Effector memory CD4-positive, alpha-beta T cell (primary cell): ENCODE results near the gene CMSS1.

Experiments
- DNase-seq, 3 donors: peaks; one replicate each; pipeline ENCODE4 v3.0.0-alpha.2; 2020
- H3K27ac ChIP-seq: 2 replicates; pipeline ENCODE4 v1.7.0; 2013; ENCODE audit warnings: mild to moderate bottlenecking, low read length, moderate library complexity; ENCODE audit not compliant: insufficient read depth, poor library complexity, severe bottlenecking
- H3K27me3 ChIP-seq: replicated peaks from 2 replicates; pipeline ENCODE4 v1.7.0; 2013; ENCODE audit warnings: mild to moderate bottlenecking, low read length; ENCODE audit not compliant: insufficient read depth, control insufficient read depth, poor library complexity, severe bottlenecking
- H3K36me3 ChIP-seq: 2 replicates; pipeline ENCODE4 v1.7.0; 2013; ENCODE audit warnings: mild to moderate bottlenecking, low read length, moderate library complexity; ENCODE audit not compliant: control insufficient read depth, insufficient read depth
- H3K4me1 ChIP-seq: 2 replicates; pipeline ENCODE4 v1.7.0; 2013; ENCODE audit warnings: low read length, mild to moderate bottlenecking; ENCODE audit not compliant: control insufficient read depth, insufficient read depth, poor library complexity, severe bottlenecking
- H3K4me3 ChIP-seq: 2 replicates; pipeline ENCODE4 v1.7.0; 2013; ENCODE audit warnings: low read length, low read depth, mild to moderate bottlenecking; ENCODE audit not compliant: insufficient read depth, poor library complexity, severe bottlenecking
- H3K9me3 ChIP-seq: 2 replicates; pipeline ENCODE4 v1.7.0; 2013; ENCODE audit warnings: mild to moderate bottlenecking, low read length, moderate library complexity; ENCODE audit not compliant: control insufficient read depth

CMSS1 gene

GRCh38 chr3:99927671-99928457 lies 110.2 kb downstream of the CMSS1 start:
- no peaks in the 10 kb centered on the region for H3K4me1 ChIP-seq
- DNase-seq, result no peak
- no peak overlapping the region for H3K4me3 ChIP-seq
- H3K9me3 ChIP-seq, result no peaks in the 10 kb centered on the region
- no peaks in the 10 kb centered on the region for H3K27me3 ChIP-seq
- no peak overlapping the region for H3K27ac ChIP-seq
- H3K36me3 ChIP-seq, result no peaks in the 10 kb centered on the region

GRCh38 chr3:99928771-99929744 lies 111.4 kb downstream of the CMSS1 start:
- no peaks in the 10 kb centered on the region for H3K36me3 ChIP-seq
- H3K4me1 ChIP-seq, result no peaks in the 10 kb centered on the region
- no peaks in the 10 kb centered on the region for H3K9me3 ChIP-seq
- no peaks in the 10 kb centered on the region for H3K27me3 ChIP-seq
- DNase-seq, result no peak
- no peak overlapping the region for H3K4me3 ChIP-seq
- H3K27ac ChIP-seq, result no peak overlapping the region

GRCh38 chr3:99929745-99930139 lies 112.1 kb downstream of the CMSS1 start:
- no peaks in the 10 kb centered on the region for H3K27me3 ChIP-seq
- no peak for DNase-seq
- H3K27ac ChIP-seq, result no peak overlapping the region
- no peaks in the 10 kb centered on the region for H3K4me1 ChIP-seq
- no peaks in the 10 kb centered on the region for H3K36me3 ChIP-seq
- no peaks in the 10 kb centered on the region for H3K9me3 ChIP-seq
- H3K4me3 ChIP-seq, result no peak overlapping the region

DNA sequence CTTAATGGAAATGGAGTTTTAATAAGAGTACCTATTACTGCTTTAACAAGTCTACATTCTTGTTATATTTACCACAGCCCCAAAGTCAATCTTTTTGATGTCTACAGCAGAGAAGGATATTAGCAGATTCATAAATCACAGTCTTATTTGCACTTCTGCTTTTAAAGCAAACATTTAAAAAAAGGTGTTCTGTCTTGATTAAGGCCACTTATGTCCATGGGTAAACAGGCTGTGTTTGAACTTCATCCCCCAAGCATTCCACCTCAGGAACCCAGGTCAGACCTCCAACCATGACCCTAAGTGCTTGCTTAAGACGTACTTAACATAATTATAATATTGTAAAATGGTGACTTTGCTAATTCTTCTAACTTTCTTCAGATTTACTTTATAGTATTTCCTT lies 113.4 kb downstream of the CMSS1 start:
- DNase-seq, result no peak
- no peak overlapping the region for H3K27ac ChIP-seq
- H3K36me3 ChIP-seq, result no peaks in the 10 kb centered on the region
- H3K4me1 ChIP-seq, result no peaks in the 10 kb centered on the region
- H3K4me3 ChIP-seq, result no peak overlapping the region
- H3K27me3 ChIP-seq, result no peaks in the 10 kb centered on the region
- no peaks in the 10 kb centered on the region for H3K9me3 ChIP-seq

GRCh38 chr3:99933971-99934750 lies 116.5 kb downstream of the CMSS1 start:
- no peak overlapping the region for H3K27ac ChIP-seq
- no peak for DNase-seq
- H3K36me3 ChIP-seq, result no peaks in the 10 kb centered on the region
- no peaks in the 10 kb centered on the region for H3K27me3 ChIP-seq
- no peaks in the 10 kb centered on the region for H3K9me3 ChIP-seq
- H3K4me3 ChIP-seq, result no peak overlapping the region
- H3K4me1 ChIP-seq, result no peaks in the 10 kb centered on the region

DNA sequence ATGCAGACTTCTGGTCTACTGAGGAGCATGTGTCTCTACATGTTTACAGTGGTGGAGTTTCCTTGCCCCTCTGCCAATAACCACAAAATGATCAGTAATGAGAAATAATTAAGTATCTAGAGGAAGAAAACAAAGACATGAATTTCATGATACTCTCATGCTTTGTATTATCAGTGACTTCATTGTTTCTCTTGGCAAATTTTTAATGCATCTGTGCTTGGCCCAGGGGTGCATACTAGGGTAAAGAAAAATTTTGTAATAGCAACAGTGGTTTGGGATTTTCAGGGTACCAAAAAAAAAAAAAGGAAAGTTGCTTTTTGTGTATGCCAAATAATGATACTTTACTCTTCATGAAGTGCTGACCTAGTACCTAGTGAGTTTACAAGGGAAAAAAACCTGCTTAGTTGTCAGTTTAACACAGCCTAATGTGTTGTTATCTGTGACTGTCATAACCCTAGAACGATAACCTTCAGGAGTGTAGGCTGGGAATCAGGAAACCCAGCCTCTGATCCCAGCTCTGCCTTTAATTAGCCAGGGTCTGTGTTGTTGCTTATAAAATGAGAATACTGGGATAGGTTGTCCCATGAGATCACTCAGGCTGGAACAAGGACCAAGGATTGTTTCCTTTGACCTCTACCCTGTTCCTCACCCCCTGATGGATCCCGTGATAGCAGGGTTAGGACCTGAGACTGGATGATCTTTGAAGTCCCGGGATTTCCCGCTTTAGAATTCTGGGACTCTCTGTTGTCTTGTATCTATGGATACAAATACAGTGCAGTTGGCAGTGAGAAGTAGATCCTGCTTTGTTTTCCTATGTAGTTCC lies 117.5 kb downstream of the CMSS1 start:
- no peak overlapping the region for H3K27ac ChIP-seq
- H3K4me3 ChIP-seq, result no peak overlapping the region
- no peaks in the 10 kb centered on the region for H3K27me3 ChIP-seq
- no peaks in the 10 kb centered on the region for H3K4me1 ChIP-seq
- H3K36me3 ChIP-seq, result no peaks in the 10 kb centered on the region
- no peak for DNase-seq
- H3K9me3 ChIP-seq, result no peaks in the 10 kb centered on the region

GRCh38 chr3:99938270-99938911 lies 120.7 kb downstream of the CMSS1 start:
- no peak overlapping the region for H3K27ac ChIP-seq
- DNase-seq, result no peak

GRCh38 chr3:99939876-99940275 lies 122.2 kb downstream of the CMSS1 start:
- Histone ChIP-seq H3K36me3 (no peaks in the 10 kb centered on the region), H3K4me1 (no peaks in the 10 kb centered on the region), H3K9me3 (no peaks in the 10 kb centered on the region), H3K4me3 (no peak overlapping the region), H3K27ac (no peak overlapping the region), H3K27me3 (no peaks in the 10 kb centered on the region)
- no peak for DNase-seq

More at GRCh38 chr3:99938270-99938911, 120.7 kb downstream of the CMSS1 start:
- Histone ChIP-seq H3K9me3 (no peaks in the 10 kb centered on the region), H3K27me3 (no peaks in the 10 kb centered on the region), H3K4me1 (no peaks in the 10 kb centered on the region), H3K36me3 (no peaks in the 10 kb centered on the region), H3K4me3 (no peak overlapping the region)

DNA sequence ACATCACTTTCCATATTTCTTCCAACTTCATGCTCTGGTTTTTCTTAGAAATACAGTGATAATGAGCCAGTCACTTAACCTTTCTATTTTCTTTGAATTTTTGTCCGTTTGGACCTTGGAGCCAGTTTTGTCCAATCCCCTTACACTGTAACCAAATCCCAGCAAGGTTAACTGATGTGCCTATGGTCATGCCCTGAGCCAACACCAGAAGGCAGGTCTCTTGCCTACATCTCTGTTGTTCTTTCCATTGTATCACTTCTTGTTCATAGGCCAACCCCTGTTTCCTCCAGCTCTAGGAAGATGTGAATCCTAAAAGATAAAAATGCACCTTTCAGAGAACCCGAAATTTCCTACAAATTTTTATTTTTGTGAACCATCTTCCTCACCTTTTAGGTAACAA lies 122.7 kb downstream of the CMSS1 start:
- H3K36me3 ChIP-seq, result no peaks in the 10 kb centered on the region
- no peak for DNase-seq
- H3K4me1 ChIP-seq, result no peaks in the 10 kb centered on the region
- no peak overlapping the region for H3K4me3 ChIP-seq
- H3K9me3 ChIP-seq, result no peaks in the 10 kb centered on the region
- H3K27ac ChIP-seq, result no peak overlapping the region
- no peaks in the 10 kb centered on the region for H3K27me3 ChIP-seq
